ENCODE results near the gene CLEC19A.

- TF ChIP-seq YY1 (IDR thresholded peaks at IDR 0.05) (no peak), MAX (IDR thresholded peaks at IDR 0.05) (no peak), ZBTB33 (IDR thresholded peaks at IDR 0.05) (no peak), CTCF (IDR thresholded peaks at IDR 0.05; ENCODE audit: low read depth, low read length, missing input control) (no peak), REST (IDR thresholded peaks at IDR 0.05) (no peak), TAF1 (conservative IDR thresholded peaks at IDR 0.05) (no peak)
Observed at GRCh38 chr16:19305443-19305842, 19.9 kb downstream of the CLEC19A start.

All from liver (tissue), 3 donors.